HG02678 (cell line): ENCODE data around the gene FBN1.
A peak's percentile ranks its signal among the peaks of the same experiment; 100 is the strongest.

ENCODE experiments used
- ATAC-seq: cut with Tn5 transposase; IDR thresholded peaks from one replicate; pipeline ENCODE4 v1.9.1; 2021; ENCODE audit warnings: mild to moderate bottlenecking, moderate library complexity; ENCODE audit not compliant: unreplicated experiment

Gene FBN1

GRCh38 chr15:48645558-48646330 lies at the start of gene FBN1:
TSS of gene FBN1 (minus strand) at chr15:48645709. CDS start at chr15:48644769, 940 bp downstream.
- ATAC-seq, result peak; percentile 65

- ATAC-seq, result no peak
Observed at GRCh38 chr15:48693484-48693883, 48.0 kb upstream of the FBN1 start.

DNA sequence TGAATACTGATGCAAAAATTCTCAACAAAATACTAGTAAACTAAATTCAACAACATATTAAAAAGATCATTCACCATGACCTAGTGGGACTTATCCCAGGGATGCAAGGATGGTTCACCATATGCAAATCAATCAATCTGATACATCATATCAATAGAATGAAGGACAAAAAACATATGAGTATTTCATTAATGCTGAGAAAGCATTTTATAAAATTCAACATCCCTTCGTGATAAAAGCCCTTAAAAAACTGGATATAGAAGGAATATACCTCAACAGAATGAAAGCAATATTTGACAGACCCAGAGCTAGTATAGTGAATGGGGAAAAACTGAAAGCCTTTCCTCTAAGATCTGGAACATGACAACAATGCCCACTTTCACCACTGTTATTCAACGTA lies 43.0 kb upstream of the FBN1 start:
- no peak for ATAC-seq

DNA sequence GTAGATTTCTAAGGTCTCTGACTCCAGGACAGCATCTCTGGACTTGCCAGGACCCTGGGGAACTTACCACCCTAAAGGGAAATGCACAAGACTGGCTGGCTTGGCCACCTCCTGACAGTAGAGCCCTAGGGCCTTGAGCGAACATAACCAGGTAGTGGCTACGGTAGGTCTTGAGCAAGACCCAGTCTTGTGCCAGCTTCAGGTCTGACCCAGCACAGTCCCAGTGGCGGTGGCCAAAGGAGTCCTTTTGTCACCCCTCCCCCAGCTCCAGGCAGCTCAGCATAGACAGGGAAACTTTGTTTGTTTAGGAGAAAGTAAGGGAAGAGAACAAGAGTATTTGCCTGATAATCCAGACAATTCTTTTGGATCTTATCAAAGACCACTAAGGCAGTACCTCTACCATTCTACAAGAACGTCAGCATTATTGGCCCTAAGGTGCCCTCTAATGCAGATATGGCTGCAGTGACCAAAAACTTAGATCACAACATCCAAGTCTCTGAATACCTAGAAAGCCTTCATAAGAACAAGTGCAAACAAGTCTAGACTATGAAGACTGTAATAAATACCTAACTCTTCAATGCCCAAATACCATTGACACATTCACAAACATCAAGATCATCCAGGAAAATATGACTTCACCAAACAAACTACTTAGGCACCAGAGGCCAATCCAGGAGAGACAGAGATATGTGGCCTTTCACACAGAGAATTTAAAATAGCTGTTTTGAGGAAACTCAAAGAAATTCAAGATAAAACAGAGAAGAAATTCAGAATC lies 38.7 kb upstream of the FBN1 start:
- no peak for ATAC-seq

- no peak for ATAC-seq
Observed at GRCh38 chr15:48682942-48683651, 37.6 kb upstream of the FBN1 start.

GRCh38 chr15:48681353-48681752 lies 35.8 kb upstream of the FBN1 start:
- no peak for ATAC-seq

DNA sequence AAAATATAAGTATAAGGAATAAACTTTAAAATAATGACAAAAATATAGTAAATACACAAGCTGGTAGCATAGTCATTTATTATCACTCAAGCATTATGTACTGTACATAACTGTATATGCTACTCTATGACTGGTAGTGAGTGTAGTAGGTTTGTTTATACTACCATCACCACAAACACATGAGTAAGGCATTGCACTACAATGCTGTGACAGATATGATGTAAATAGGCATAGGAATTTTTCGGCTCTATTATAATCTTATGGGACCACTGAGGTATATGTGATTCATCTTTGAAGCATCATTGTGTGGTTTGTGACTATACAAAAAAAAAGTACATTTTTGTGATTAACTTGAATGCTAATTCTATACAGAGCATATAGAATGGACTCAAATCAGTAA lies 35.3 kb upstream of the FBN1 start:
- ATAC-seq, result no peak

GRCh38 chr15:48679952-48680351 lies 34.4 kb upstream of the FBN1 start:
- no peak for ATAC-seq

DNA sequence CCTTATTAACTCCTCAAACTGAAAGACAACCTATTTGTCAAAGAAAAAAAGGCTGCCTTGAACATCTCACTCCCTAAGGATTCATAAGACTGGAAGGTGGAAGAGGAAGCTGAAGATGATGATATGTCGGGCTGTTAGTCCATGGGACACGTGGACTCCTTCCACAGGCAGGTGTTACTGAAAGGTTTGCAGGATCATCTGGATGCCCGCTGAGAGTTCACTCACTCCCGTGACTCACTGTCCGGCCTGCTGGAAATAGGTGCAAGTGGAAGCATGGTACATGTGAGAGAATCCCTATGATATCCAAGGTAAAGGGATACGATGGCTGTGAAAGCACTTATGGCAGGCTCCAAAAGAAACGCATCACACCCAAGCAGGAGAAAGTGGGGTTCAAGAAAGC lies 33.3 kb upstream of the FBN1 start:
- no peak for ATAC-seq

GRCh38 chr15:48677821-48678220 lies 32.3 kb upstream of the FBN1 start:
- ATAC-seq, result no peak

GRCh38 chr15:48675436-48675835 lies 29.9 kb upstream of the FBN1 start:
- ATAC-seq, result no peak

DNA sequence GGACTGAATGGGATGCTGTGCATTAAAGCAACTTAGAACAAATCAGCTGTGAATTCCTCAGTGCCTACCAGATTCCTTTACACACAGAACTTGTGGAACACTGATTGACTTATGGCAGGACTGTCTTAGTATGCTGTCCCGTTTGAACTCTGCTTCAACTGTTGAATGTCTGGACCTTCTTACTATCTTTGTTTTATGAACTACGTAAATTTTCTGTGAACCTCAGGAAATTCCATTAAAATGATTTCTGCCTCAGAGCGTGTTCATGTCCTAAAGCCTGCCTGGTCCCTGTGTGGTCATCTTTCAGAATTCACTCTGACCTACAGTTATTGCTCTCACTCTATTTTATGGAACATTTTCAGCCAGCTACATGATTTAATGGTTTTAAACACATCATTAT lies 29.4 kb upstream of the FBN1 start:
- ATAC-seq, result no peak

DNA sequence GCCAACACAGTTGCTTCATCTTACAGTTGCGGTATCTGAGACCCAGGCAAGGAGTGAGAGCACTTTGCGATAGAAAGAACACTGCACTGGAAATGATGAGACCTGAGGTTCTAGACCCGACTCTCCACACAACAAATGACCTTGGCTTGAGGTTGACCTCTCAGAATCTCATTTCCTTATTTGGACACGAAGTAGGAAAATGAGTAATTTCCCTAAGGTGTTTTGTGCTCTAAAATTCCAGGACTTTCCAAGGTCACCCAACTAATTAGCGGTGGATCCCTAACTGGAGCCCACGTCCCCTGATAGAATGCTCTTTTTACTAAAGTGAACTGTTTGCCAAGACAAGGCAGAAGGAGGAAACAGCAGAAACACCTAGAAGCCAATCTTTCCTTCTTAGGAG lies 26.7 kb upstream of the FBN1 start:
- ATAC-seq, result no peak

DNA sequence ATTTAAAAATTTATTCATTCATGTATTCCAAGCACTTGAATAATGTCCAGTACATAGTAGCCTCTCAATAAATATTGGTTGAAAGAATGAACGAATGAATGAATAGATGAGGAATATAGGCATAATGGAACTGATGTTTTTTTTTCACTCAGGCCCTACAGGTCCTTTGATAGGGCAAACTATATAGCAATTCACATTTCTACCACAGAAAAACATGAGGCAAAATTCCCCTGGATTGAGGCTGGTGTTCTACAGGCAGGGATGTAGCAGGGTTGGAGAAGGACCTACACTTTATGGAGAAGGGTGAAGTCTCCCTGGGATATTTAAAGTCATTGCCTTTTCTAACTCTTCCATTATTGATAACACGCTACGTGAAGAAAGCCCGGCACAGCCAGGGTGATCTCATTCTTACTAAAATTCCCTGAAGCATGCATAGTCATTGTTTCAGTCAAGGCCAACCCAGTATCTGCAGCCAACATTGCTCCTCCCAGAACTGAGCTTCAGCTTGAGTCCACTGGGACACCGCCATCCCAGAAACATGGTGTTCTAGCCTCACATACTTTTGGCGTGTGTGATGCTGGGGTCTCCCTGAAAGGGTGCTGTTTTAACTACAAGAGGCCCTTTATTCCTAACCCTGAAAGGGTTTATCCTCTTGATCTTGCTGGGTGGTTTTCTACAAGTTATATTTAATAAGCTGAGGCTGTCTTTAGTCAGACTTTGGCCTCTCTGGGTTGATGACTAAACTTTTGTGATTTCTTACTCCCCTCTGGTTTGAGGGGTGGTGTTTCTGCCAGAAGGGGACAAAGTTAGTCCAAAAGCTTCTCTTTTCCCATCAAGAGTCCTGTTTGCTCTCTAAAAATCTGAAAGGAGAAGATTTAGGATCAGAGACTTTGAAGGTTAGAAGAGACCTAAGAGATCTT lies 25.9 kb upstream of the FBN1 start:
- ATAC-seq, result no peak

DNA sequence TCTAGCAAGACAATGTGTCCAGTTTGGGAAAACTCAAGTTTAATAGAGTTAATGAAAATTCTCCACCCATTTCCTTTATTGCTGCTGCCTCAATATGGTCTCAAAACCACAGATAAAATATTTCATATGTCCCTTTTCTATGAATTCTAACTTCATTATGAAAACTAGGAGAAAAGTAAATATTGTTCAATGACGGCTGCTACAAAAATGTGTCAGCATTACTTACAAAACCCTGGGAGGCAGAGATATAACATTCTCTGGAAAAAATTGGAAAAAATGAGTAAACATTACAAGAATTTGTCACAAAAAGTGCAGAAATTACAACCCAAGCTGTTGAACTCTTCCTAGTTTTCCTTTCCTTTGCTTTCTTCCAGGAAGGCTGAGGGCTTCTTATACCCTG lies 22.2 kb upstream of the FBN1 start:
- no peak for ATAC-seq

DNA sequence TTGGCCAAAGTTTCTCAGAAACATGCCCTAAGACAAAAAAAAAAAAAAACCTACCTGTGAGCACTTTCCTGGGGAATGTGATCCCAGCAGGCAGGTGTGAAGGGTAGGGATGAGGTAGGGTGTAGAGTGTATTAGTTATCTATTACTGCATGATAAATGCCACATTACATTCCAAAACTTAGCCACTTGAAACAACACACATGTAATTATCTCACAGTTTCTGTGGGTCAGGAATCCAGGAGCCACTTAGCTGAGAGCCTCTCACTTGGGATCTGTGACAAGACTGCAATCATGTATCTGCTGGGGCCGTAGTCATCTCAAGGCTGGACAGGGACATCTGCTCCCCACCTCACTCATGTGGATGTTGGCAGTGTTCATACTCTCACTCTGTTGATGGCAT lies 18.9 kb upstream of the FBN1 start:
- ATAC-seq, result no peak

GRCh38 chr15:48657950-48658591 lies 12.6 kb upstream of the FBN1 start:
- ATAC-seq, result no peak

DNA sequence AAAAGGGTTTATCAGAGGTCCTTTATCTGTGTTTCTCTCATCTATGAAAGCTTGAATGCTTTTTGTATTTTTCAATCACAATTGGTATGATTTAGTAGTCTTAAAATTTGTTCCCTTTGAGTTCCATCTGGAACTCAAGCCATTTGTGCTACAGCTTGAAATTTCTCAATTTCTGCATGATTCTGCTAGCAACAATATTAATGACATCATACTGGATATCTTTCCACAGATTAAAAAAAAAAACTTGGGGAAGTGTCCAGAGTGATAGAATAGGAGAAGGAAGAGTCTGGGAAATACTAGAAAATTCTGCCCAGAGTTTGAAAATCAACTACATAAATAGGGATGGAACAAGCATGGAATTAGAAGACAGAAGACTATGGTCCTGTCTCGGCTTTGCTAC lies 9.3 kb upstream of the FBN1 start:
- no peak for ATAC-seq

GRCh38 chr15:48653913-48654670 lies 8.6 kb upstream of the FBN1 start:
- ATAC-seq, result no peak
